GM21717 (cell line): ENCODE results near the gene TFAP2A.

ENCODE experiments used
- ATAC-seq: cut with Tn5 transposase; IDR thresholded peaks from one replicate; pipeline ENCODE4 v1.9.1; 2021; ENCODE audit warnings: mild to moderate bottlenecking, moderate library complexity; ENCODE audit not compliant: unreplicated experiment

TFAP2A gene

DNA sequence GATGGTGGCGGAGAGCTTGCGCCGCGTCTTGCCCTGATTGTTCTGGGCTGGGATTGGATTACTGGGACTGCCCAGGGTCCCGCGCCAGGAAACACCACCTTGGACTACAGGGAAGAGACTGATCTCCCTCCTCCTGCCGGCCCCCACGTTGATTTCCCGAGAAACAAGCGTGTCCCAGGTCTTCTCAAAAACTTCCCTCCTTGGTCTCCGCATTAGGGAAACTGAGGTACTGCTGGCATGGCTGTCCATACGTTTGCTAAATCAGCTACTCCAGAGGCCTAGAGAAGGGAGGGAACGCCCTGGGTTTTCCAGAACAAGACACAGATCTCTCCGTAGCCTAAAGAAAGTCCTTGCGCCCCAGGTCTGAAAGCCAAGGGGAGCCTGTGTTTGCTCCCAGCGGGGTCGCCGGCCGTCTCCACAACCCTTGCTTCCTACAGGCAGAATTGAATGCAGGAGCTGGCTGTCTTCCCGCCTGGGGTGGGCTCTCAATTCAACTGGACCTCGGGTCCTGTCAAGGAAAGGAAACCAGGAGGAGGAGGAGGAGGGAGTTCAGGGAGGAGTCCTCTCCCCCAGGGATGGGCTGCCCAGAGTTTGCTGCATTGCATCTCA lies 29.2 kb downstream of the TFAP2A start:
- no peak for ATAC-seq

DNA sequence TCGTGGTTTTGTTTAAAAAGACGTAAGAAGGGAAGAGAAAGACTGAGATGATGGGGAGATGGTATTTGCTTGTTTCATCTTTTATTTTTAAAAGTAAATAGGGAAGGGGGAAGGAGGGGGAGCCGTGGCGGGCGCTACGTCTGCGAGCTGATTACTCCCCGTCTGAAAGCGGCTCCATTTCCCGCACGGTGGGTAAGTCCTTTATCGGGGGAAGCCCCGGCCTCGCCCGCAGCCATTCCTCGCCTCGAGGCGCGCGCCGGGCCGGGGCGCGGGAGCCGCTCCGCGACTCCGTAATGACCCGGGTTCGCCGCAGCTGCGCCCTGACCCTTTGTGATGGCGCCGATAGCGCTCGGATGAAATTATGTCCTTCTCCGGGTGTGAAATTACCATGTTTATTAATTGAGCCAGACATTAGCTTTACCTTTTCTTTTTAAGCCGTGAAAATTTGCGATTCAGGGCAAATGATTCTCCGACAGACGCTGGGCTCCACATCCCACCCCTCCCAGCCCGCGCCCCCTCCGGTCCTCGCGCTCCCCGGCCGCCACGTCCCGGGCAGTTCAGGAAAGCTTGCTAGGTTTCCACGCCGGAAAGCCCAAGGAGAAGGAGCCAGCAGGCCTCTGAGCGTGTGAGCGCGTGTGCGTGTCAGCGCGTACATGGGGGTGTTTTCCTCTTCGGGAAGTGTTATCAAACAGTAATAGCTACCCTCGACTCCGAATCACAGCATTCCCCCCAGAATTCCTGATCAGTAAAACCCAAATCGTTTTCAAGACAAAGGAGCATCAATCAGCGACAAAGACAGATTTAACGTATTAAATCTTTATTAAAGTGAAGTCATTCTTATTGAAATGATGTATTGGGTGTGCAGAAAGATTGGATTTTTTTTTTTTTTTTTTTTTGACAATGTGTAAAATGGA lies 30.0 kb downstream of the TFAP2A start:
- ATAC-seq: no peak

DNA sequence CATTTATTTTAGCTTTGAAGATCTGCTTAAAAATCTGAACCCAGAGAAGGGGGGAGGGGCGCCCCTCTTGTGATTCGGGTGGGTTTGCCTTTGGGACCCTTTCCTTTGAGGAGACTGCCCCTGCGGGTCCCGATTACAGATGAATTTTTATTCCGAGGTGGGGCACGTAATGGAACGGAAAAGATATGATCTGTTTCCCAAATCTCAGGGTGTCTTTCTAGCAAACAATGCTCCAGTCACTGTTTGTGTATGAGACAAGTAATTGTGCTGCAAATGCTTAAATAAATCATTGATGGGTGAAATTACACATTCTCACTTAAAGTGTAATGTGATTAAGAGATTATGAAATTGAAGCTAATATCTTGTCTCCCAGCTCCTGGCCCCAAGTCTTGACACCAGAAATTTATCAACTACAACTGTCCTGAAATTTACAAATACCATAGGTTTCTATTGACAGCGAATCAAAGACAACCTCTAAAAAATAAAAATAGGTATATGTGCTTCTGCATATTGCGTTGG lies 30.7 kb downstream of the TFAP2A start:
- no peak for ATAC-seq

GRCh38 chr6:10383331-10384090 lies 31.4 kb downstream of the TFAP2A start:
- ATAC-seq: no peak

GRCh38 chr6:10382728-10383330 lies 32.0 kb downstream of the TFAP2A start:
- ATAC-seq: no peak

GRCh38 chr6:10382322-10382721 lies 32.6 kb downstream of the TFAP2A start:
- no peak for ATAC-seq

DNA sequence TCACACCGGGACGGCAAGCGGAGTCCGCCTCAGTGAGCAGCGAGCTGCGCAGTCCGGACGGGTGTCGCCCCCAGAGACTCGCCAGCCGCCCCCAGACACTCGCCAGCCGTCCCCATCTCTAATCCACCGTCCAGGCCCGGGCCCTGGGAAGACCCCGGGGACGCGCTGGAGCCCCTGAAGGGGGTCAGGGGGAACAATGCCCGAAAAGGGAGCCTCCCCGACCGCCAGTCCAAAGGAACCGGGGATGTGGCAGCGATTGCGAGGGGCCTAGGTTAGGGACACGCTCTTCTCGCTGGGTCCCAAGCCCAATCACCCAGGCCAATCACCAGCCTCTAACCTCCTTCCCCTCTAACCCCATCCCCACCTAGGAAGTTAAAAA lies 33.1 kb downstream of the TFAP2A start:
- no peak for ATAC-seq

- ATAC-seq: no peak
These were observed 33.6 kb downstream of the TFAP2A start for GRCh38 chr6:10381133-10381829.

DNA sequence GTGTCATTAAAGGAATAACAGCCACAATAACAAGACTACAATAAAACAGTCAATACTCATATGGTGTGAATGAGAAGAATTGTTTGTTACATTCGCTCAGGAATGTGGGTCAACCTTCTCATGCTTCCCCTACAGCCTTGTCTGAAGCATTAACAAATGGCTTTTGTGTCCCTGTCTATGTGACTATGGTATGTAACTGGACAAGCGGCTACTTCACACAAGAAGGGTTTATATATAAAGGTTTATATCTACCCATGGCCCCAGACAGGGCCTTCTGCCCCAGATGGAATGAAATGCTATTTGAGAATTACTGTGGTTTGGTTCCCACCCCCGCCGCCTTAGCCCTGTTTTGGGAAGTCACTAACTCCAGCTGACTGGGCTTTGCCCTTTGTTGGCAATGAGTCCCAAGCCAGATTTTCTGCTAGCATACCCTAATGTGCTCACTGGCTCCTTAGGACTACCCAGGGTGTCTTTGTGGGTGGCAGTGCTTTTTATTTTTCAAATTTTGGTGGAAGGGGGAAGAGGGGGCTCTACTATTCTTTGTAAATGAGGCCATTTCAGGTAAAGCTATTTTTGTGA lies 39.4 kb downstream of the TFAP2A start:
- ATAC-seq: no peak

DNA sequence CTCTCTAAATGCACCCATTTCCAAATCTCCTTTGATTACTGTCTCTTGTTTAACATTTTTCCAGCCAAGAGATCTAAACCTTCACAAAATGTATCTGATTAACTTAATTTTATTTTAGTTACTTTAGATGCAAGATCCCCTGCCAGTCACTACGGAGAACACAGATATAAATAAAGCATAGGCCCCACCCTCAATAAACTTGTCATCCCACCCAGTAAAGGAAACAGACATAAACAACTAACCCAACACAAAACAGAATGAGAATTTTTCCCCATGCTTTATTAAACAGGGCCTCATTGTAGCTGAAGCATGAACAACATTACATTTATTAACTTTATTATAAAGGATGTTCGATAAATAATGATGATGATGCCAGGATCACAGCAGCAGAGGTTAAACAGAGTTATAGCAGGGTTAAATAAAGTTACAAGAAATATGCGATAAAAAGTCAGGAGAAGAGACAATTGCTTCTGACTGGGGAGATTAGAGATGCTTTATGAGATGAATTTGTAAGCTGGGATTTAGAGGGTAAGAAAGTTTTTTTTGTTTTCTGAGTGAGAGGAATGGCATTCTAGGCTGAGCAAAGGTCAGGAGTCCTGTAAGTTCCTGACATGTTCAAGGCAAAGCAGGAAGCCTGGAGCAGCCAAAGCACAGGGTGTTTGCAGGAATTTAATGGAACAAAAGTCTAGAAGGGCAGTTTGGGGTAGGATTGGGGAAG lies 41.1 kb downstream of the TFAP2A start:
- ATAC-seq: no peak

- peak; percentile 61 for ATAC-seq
These were observed 45.0 kb downstream of the TFAP2A start for GRCh38 chr6:10369896-10370295.

DNA sequence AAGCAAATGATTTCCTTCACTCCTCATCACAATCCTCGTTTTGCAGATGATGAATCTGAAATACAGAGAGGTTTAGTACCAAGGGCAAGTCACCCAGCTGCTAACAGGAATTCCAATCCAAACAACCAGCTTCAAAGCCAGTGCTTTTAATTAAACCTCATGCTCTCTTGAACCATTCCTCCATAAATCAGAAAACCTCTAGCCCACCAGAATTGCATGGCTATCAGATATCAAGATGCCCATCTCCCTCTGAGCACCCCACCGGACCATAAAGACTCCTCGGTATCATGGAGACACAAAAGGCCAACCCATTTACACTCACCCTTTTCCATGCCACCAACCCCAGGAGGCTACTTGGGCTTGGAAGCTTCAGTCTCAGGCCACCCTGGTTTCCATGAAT lies 46.0 kb downstream of the TFAP2A start:
- no peak for ATAC-seq

GRCh38 chr6:10363911-10364310 lies 51.0 kb downstream of the TFAP2A start:
- no peak for ATAC-seq

DNA sequence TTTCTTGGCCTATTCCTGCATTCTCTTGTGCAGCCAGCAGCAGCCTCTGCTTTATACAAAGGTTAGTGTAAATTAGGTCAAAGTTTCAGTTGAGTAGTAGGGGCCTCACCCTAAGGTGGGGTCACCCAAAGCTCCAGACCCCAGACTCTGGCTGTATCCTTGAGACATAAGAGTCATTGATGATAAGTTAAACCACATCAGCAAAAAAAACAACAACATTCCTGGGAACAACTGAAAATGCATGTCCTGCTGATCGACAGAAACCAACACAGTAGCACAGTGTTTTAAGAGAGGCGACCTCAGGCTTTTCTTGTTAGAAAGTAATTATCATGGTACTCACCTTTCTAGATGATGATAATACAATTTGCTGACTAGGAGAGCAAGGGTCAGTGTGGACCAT lies 52.6 kb downstream of the TFAP2A start:
- ATAC-seq: no peak

GRCh38 chr6:10361428-10361827 lies 53.4 kb downstream of the TFAP2A start:
- ATAC-seq: no peak

- no peak for ATAC-seq
These were observed 55.3 kb downstream of the TFAP2A start for GRCh38 chr6:10359581-10359980.

DNA sequence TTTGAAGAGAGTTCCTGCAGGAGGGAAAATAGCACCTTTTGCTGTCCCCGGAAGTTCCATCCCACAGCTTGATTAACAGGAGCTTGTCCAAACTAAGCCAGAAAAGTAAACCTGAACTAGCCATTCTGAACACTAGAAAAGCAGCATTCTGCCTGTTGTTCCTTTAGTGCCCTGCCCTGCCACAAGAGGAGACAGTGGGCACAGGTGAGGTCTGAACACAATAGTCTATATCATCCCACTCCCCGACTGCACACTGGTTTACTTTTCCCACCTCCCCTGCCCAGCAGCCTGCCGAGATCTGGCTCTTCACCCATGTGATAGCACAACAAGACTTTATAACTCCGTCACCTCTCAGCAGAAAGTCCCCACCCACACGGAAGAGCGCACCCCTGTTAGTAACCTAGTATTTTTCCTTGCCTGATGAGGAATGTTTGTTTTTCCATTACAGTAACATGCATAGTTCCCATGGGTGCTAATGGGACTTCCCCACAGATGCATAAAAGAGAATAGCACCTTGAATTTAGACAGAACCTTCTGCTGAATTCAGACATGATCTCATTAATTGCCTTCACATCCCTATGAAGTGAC lies 59.7 kb downstream of the TFAP2A start:
- peak; percentile 59 for ATAC-seq

- no peak for ATAC-seq
These were observed 63.1 kb downstream of the TFAP2A start for GRCh38 chr6:10351791-10352190.

GRCh38 chr6:10350720-10351119 lies 64.2 kb downstream of the TFAP2A start:
- ATAC-seq: no peak
